HCT116 (cell line): Measurements from ENCODE around the gene TES. TPM values are rescaled to one million over a fixed set of nuclear protein-coding genes. Genes with fewer than 3 reads are reported as not detected.

Source experiments
- ATAC-seq: fragments of 200-7000 bp; cut with Tn5 transposase; 2 replicates; pipeline ENCODE4 v1.9.1; 2020; ENCODE audit warnings: mild to moderate bottlenecking, moderate library complexity
- BruUV-seq: library from RNA; stranded (reverse); fragments of 400-500 nt; replicated peaks from 2 replicates; lab custom pipeline; 2021; lab: Mats Ljungman, UMichigan
- CTCF ChIA-PET: fragments of 300-600 bp; sonication (Branson Sonifier 250); formaldehyde crosslinking; loops from one replicate; lab custom pipeline; 2021; ENCODE audit warnings: antibody characterized with exemption; lab: Charles Lee
- POLR2A ChIA-PET: fragments of 300-600, 350-600 bp; sonication (Branson Sonifier 250); formaldehyde crosslinking; loops from one replicate; lab custom pipeline; 2021; ENCODE audit warnings: antibody characterized with exemption; lab: Charles Lee
- RAD21 ChIA-PET, 2 experiments: fragments of 300-600 bp; sonication (Branson Sonifier 250); formaldehyde crosslinking; loops; one replicate each; lab custom pipeline; 2023; ENCODE audit warnings: low total read pairs in 2 of 2; ENCODE audit not compliant: uncharacterized antibody in 2 of 2, unreplicated experiment in 2 of 2, low non-redundant PET in 1 of 2; lab: Charles Lee
- DNase-seq: peaks from one replicate; pipeline ENCODE4 v3.0.0-alpha.2; 2010; ENCODE audit warnings: low read depth, low spot score
- H2AFZ ChIP-seq: fragments of 200-600 bp; shearing (Covaris generic), sonication (generic); 2 replicates; pipeline ENCODE4 v1.6.1; 2017; ENCODE audit warnings: low read depth, mixed run types, mixed read lengths, antibody characterized with exemption, low read length; ENCODE audit not compliant: poor library complexity, severe bottlenecking
- H3K27ac ChIP-seq: 2 replicates; pipeline ENCODE4 v1.5.1; 2012; ENCODE audit warnings: low read depth, low read length
- H3K27me3 ChIP-seq: fragments of 200-600 bp; sonication (generic); 2 replicates; pipeline ENCODE4 v1.6.1; 2016; ENCODE audit warnings: mixed run types, low read length, mixed read lengths; ENCODE audit not compliant: insufficient read depth
- H3K36me3 ChIP-seq, 2 experiments: fragments of 200-500 bp in 1 of 2; fragments of 200-600 bp in 1 of 2; sonication (Bioruptor generic) in 1 of 2; sonication (generic) in 1 of 2; 2 replicates each; pipeline versions ENCODE4 v1.5.1 to v1.6.1; 2014 to 2016; ENCODE audit warnings: low read length in 2 of 2, inconsistent platforms in 1 of 2, mixed read lengths in 1 of 2, mixed run types in 1 of 2; ENCODE audit not compliant: insufficient read depth in 2 of 2, control insufficient read depth in 1 of 2
- H3K4me1 ChIP-seq, 2 experiments: fragments of 200-600 bp in 1 of 2; sonication (generic) in 1 of 2; 2 replicates each; pipeline versions ENCODE4 v1.5.1 to v1.6.1; 2012 to 2017; ENCODE audit warnings: low read length in 2 of 2, inconsistent platforms in 1 of 2, mild to moderate bottlenecking in 1 of 2, mixed read lengths in 1 of 2, mixed run types in 1 of 2, moderate library complexity in 1 of 2; ENCODE audit not compliant: insufficient read depth in 2 of 2, control insufficient read depth in 1 of 2
- H3K4me2 ChIP-seq: fragments of 200-600 bp; sonication (generic); 2 replicates; pipeline ENCODE4 v1.6.1; 2017; ENCODE audit warnings: mixed run types, low read length, mixed read lengths
- H3K4me3 ChIP-seq, 2 experiments: fragments of 200-600 bp in 1 of 2; sonication (generic) in 1 of 2; replicated peaks in 1 of 2; 2 replicates each; pipeline ENCODE4 v1.5.1; 2011 to 2016; ENCODE audit warnings: low read length in 2 of 2, control low read depth in 1 of 2, low read depth in 1 of 2, mild to moderate bottlenecking in 1 of 2, mixed read lengths in 1 of 2, mixed run types in 1 of 2
- H3K79me2 ChIP-seq: fragments of 200-600 bp; sonication (generic); 2 replicates; pipeline ENCODE4 v1.6.1; 2017; ENCODE audit warnings: mild to moderate bottlenecking, mixed run types, low read length, moderate library complexity, mixed read lengths; ENCODE audit not compliant: insufficient read depth
- H3K9ac ChIP-seq: fragments of 200-600 bp; sonication (generic); 2 replicates; pipeline ENCODE4 v1.6.1; 2016; ENCODE audit warnings: low read length, mixed read lengths
- H3K9me2 ChIP-seq: fragments of 200-600 bp; sonication (generic), shearing (Covaris generic); 2 replicates; pipeline ENCODE4 v1.6.1; 2017; ENCODE audit warnings: mixed run types, mild to moderate bottlenecking, moderate library complexity; ENCODE audit not compliant: insufficient read depth
- H3K9me3 ChIP-seq, 2 experiments: fragments of 200-500 bp in 1 of 2; fragments of 200-600 bp in 1 of 2; sonication (Bioruptor generic) in 1 of 2; sonication (generic) in 1 of 2; 2 replicates each; pipeline ENCODE4 v1.6.1; 2014 to 2017; ENCODE audit warnings: low read length in 2 of 2, mixed read lengths in 2 of 2, inconsistent platforms in 1 of 2, low read depth in 1 of 2, mild to moderate bottlenecking in 1 of 2, mixed run types in 1 of 2, moderate library complexity in 1 of 2; ENCODE audit not compliant: control insufficient read depth in 1 of 2, insufficient read depth in 1 of 2
- H4K20me1 ChIP-seq: fragments of 200-600 bp; sonication (generic), shearing (Covaris generic); 2 replicates; pipeline ENCODE4 v1.6.1; 2017; ENCODE audit warnings: mixed run types, mild to moderate bottlenecking, moderate library complexity; ENCODE audit not compliant: insufficient read depth
- ATF3 ChIP-seq: IDR thresholded peaks from 2 replicates; pipeline ENCODE4 v1.6.1; 2012
- EZH2 ChIP-seq: fragments of 200-600 bp; sonication (generic); IDR thresholded peaks from 2 replicates; pipeline ENCODE4 v1.6.1; 2017; ENCODE audit warnings: antibody characterized with exemption, mixed run types
- FOSL1 ChIP-seq: IDR thresholded peaks from 2 replicates; pipeline ENCODE4 v1.6.1; 2012; ENCODE audit warnings: low read depth
- SP1 ChIP-seq: IDR thresholded peaks from 2 replicates; pipeline ENCODE4 v1.6.1; 2012; ENCODE audit warnings: low read depth
- ZBTB33 ChIP-seq: IDR thresholded peaks from 2 replicates; pipeline ENCODE4 v1.6.1; 2011; ENCODE audit warnings: mild to moderate bottlenecking, low read length, moderate library complexity; ENCODE audit not compliant: insufficient replicate concordance; ENCODE audit errors: extremely low read depth
- intact Hi-C: fragments of 100-400 bp; cut with micrococcal nuclease; formaldehyde crosslinking; loops from 2 replicates; pipeline ENCODE4 v1.10.0; 2022
- total RNA-seq: library from RNA; stranded (reverse); gene quantifications from one replicate; pipeline ENCODE4 v1.2.1, GENCODE V29; 2021; ENCODE audit not compliant: unreplicated experiment

TES gene
- total RNA-seq, 1 experiment from 2014 or later, result 129 TPM

- peaks cover 27% of the 10 kb centered on the region; the same call in 1 of the 2 replicates for H4K20me1 ChIP-seq
- peak overlapping the region; percentile 77 for H3K4me2 ChIP-seq
- intact Hi-C loops, result no loop called here
Measured at GRCh38 chr7:116219834-116220233, 9.5 kb downstream of the TES start.

More at GRCh38 chr7:116219834-116220233, 9.5 kb downstream of the TES start:
- CTCF ChIA-PET, result interaction anchor here (1.2 to 1.3 kb wide), 2 partner anchors 10 to 16 kb away, joined by 3 read pairs; partner anchors contain the start of gene TES
- RAD21 ChIA-PET, result no interaction called here
- Histone ChIP-seq H3K36me3 (no peaks in the 10 kb centered on the region), H3K9ac (no peak overlapping the region), H3K4me1 (peaks cover 62 to 80% of the 10 kb centered on the region in 2 experiments), H3K27me3 (no peaks in the 10 kb centered on the region), H3K9me2 (no peaks in the 10 kb centered on the region), H3K9me3 (no peaks in the 10 kb centered on the region), H3K79me2 (peaks cover 95% of the 10 kb centered on the region), H3K4me3 (no peak overlapping the region), H3K27ac (peak overlapping the region; percentile 59; the same call in 1 of the 2 replicates), H2AFZ (no peak overlapping the region)
- ATAC-seq, result no peak
- BruUV-seq, result no TSS peak
- DNase-seq, result no peak
- TF ChIP-seq FOSL1 (no peak), EZH2 (no peak), ZBTB33 (no peak), SP1 (no peak), ATF3 (no peak)
- POLR2A ChIA-PET, result interaction anchor here (1.0 kb wide), 1 partner anchor 10 kb away, joined by 4 read pairs; the partner anchor contains the start of gene TES
